SK-N-SH treated with all-trans-retinoic acid at 6 μM for 48 hours (cell line): ENCODE results near the gene NPTX1.
A peak's percentile ranks its signal among the peaks of the same experiment; 100 is the strongest.

Experiments used
- ATAC-seq: fragments of 200-7000 bp; cut with Tn5 transposase; 3 replicates; pipeline ENCODE4 v1.9.1; 2020; ENCODE audit warnings: mild to moderate bottlenecking, moderate library complexity
- ARNTL ChIP-seq: fragments of 450-650 bp; formaldehyde crosslinking; IDR thresholded peaks from 2 replicates; pipeline ENCODE4 v1.5.0; 2020; ENCODE audit warnings: low read depth, mild to moderate bottlenecking, moderate library complexity, borderline replicate concordance
- BACH2 ChIP-seq: fragments of 250-450 bp; sonication (Bioruptor Pico); IDR thresholded peaks from 2 replicates; pipeline ENCODE4 v1.9.0; 2021; ENCODE audit warnings: mild to moderate bottlenecking, borderline replicate concordance
- CSDC2 ChIP-seq: fragments of 250-450 bp; sonication (Bioruptor Pico); IDR thresholded peaks from 2 replicates; pipeline ENCODE4 v1.5.0; 2020; ENCODE audit warnings: mild to moderate bottlenecking, moderate library complexity
- ESRRG ChIP-seq: fragments of 250-450 bp; sonication (Bioruptor Pico); IDR thresholded peaks from 2 replicates; pipeline ENCODE4 v1.6.1; 2021; ENCODE audit warnings: mild to moderate bottlenecking
- GLIS3 ChIP-seq: fragments of 250-450 bp; sonication (Bioruptor Pico); IDR thresholded peaks from 2 replicates; pipeline ENCODE4 v1.5.0; 2020; ENCODE audit warnings: mild to moderate bottlenecking, moderate library complexity
- OSR1 ChIP-seq: fragments of 250-450 bp; sonication (Bioruptor Pico); IDR thresholded peaks from 2 replicates; pipeline ENCODE4 v1.8.0; 2022; ENCODE audit warnings: moderate library complexity, mild to moderate bottlenecking, inconsistent platforms
- PPARA ChIP-seq: fragments of 250-450 bp; sonication (Bioruptor Pico); IDR thresholded peaks from 2 replicates; pipeline ENCODE4 v1.5.0; 2020; ENCODE audit warnings: mild to moderate bottlenecking, borderline replicate concordance
- RARB ChIP-seq: fragments of 250-450 bp; sonication (Bioruptor Pico); IDR thresholded peaks from 2 replicates; pipeline ENCODE4 v1.8.0; 2021; ENCODE audit warnings: mild to moderate bottlenecking, moderate library complexity
- TCF4 ChIP-seq: fragments of 250-450 bp; sonication (Bioruptor Pico); IDR thresholded peaks from 2 replicates; pipeline ENCODE4 v1.8.0; 2021; ENCODE audit warnings: mild to moderate bottlenecking, moderate library complexity, borderline replicate concordance
- TOX ChIP-seq: fragments of 250-450 bp; sonication (Bioruptor Pico); IDR thresholded peaks from 2 replicates; pipeline ENCODE4 v1.8.0; 2021; ENCODE audit warnings: mild to moderate bottlenecking, moderate library complexity, borderline replicate concordance
- ZFP3 ChIP-seq: fragments of 250-450 bp; sonication (Bioruptor Pico); IDR thresholded peaks from 2 replicates; pipeline ENCODE4 v1.5.0; 2020; ENCODE audit warnings: mild to moderate bottlenecking, moderate library complexity
- ZFP30 ChIP-seq: fragments of 450-650 bp; formaldehyde crosslinking; IDR thresholded peaks from 2 replicates; pipeline ENCODE4 v1.5.0; 2022; ENCODE audit warnings: mild to moderate bottlenecking, moderate library complexity
- ZNF565 ChIP-seq: fragments of 450-650 bp; formaldehyde crosslinking; conservative IDR thresholded peaks from 2 replicates; pipeline ENCODE4 v1.5.0; 2020; ENCODE audit warnings: low read depth, mild to moderate bottlenecking, moderate library complexity
- ZNF70 ChIP-seq: fragments of 450-650 bp; formaldehyde crosslinking; IDR thresholded peaks from 2 replicates; pipeline ENCODE4 v1.5.0; 2020; ENCODE audit warnings: mild to moderate bottlenecking, moderate library complexity
- ZNF8 ChIP-seq: fragments of 450-650 bp; formaldehyde crosslinking; IDR thresholded peaks from 2 replicates; pipeline ENCODE4 v1.5.0; 2020; ENCODE audit warnings: mild to moderate bottlenecking, moderate library complexity
- TF ChIP-seq, protein P1 (sequence below): fragments of 250-450 bp; sonication (Bioruptor Pico); IDR thresholded peaks from 2 replicates; pipeline ENCODE4 v1.8.0; 2021; ENCODE audit warnings: low read depth, mild to moderate bottlenecking, moderate library complexity, borderline replicate concordance
- TF ChIP-seq, protein P2 (sequence below): fragments of 250-450 bp; sonication (Bioruptor Pico); IDR thresholded peaks from 2 replicates; pipeline ENCODE4 v1.8.0; 2020; ENCODE audit warnings: mild to moderate bottlenecking, moderate library complexity, borderline replicate concordance
- TF ChIP-seq, protein P3 (sequence below): fragments of 250-450 bp; sonication (Bioruptor Pico); IDR thresholded peaks from 2 replicates; pipeline ENCODE4 v1.5.1; 2020; ENCODE audit warnings: low read depth, mild to moderate bottlenecking, moderate library complexity

The NPTX1 gene

DNA sequence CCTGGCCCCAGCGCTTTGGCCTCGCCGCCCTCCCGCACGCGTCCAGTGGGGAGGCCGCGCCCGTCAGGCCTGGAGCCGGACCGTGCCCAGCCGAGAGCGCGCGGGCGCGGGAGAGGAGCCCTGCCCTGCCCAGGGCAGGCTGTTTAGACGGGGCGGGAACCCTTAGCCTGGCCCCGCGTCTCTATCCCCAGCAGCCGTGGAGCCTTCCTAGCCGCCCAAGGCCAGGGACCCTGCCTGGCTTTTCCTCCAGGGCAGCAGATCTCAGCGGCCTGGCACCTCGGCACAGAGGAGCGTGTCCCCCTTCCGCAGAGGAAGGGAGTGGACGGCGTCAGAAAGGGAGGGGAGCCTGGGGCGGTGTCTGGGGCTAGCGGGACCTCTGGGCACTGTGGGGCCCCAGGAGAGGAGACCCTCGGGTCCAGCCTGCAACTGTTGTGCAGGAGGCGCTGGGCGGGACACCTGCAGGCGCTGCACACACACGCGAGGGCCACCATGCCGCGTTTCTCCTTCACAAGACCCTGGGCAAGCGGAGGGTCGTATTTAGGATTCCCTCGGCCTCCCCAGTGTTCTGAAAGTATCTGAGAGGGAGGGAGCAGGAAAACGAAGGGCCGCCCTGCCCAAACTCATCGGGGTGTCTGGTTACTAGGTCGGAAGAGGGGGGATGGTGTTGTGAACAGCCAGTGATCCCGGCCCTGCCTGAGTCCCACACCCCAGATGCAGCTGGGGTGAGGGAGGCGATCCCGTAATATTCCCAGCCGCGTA, 2.3 kb upstream of the NPTX1 start:
- TF ChIP-seq TOX (CRISPR knock-in tag) (no peak), RARB (no peak), ZNF565 (no peak), OSR1 (CRISPR knock-in tag) (no peak), ESRRG (CRISPR knock-in tag) (no peak), CSDC2 (no peak), ZFP30 (CRISPR knock-in tag) (no peak), ZFP3 (CRISPR knock-in tag) (no peak), ZNF8 (no peak), PPARA (CRISPR knock-in tag) (no peak), ARNTL (CRISPR knock-in tag) (no peak), BACH2 (CRISPR knock-in tag) (no peak)
- TF ChIP-seq, protein P1, sequence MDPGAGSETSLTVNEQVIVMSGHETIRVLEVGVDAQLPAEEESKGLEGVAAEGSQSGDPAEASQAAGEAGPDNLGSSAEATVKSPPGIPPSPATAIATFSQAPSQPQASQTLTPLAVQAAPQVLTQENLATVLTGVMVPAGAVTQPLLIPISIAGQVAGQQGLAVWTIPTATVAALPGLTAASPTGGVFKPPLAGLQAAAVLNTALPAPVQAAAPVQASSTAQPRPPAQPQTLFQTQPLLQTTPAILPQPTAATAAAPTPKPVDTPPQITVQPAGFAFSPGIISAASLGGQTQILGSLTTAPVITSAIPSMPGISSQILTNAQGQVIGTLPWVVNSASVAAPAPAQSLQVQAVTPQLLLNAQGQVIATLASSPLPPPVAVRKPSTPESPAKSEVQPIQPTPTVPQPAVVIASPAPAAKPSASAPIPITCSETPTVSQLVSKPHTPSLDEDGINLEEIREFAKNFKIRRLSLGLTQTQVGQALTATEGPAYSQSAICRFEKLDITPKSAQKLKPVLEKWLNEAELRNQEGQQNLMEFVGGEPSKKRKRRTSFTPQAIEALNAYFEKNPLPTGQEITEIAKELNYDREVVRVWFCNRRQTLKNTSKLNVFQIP (CRISPR knock-in tag): no peak
- TF ChIP-seq, protein P2, sequence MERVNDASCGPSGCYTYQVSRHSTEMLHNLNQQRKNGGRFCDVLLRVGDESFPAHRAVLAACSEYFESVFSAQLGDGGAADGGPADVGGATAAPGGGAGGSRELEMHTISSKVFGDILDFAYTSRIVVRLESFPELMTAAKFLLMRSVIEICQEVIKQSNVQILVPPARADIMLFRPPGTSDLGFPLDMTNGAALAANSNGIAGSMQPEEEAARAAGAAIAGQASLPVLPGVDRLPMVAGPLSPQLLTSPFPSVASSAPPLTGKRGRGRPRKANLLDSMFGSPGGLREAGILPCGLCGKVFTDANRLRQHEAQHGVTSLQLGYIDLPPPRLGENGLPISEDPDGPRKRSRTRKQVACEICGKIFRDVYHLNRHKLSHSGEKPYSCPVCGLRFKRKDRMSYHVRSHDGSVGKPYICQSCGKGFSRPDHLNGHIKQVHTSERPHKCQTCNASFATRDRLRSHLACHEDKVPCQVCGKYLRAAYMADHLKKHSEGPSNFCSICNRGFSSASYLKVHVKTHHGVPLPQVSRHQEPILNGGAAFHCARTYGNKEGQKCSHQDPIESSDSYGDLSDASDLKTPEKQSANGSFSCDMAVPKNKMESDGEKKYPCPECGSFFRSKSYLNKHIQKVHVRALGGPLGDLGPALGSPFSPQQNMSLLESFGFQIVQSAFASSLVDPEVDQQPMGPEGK: no peak
- TF ChIP-seq, protein P3, sequence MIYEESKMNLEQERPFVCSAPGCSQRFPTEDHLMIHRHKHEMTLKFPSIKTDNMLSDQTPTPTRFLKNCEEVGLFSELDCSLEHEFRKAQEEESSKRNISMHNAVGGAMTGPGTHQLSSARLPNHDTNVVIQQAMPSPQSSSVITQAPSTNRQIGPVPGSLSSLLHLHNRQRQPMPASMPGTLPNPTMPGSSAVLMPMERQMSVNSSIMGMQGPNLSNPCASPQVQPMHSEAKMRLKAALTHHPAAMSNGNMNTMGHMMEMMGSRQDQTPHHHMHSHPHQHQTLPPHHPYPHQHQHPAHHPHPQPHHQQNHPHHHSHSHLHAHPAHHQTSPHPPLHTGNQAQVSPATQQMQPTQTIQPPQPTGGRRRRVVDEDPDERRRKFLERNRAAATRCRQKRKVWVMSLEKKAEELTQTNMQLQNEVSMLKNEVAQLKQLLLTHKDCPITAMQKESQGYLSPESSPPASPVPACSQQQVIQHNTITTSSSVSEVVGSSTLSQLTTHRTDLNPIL (CRISPR knock-in tag): no peak
- ATAC-seq: peak; percentile 5; the same call in 2 of the 3 replicates

DNA sequence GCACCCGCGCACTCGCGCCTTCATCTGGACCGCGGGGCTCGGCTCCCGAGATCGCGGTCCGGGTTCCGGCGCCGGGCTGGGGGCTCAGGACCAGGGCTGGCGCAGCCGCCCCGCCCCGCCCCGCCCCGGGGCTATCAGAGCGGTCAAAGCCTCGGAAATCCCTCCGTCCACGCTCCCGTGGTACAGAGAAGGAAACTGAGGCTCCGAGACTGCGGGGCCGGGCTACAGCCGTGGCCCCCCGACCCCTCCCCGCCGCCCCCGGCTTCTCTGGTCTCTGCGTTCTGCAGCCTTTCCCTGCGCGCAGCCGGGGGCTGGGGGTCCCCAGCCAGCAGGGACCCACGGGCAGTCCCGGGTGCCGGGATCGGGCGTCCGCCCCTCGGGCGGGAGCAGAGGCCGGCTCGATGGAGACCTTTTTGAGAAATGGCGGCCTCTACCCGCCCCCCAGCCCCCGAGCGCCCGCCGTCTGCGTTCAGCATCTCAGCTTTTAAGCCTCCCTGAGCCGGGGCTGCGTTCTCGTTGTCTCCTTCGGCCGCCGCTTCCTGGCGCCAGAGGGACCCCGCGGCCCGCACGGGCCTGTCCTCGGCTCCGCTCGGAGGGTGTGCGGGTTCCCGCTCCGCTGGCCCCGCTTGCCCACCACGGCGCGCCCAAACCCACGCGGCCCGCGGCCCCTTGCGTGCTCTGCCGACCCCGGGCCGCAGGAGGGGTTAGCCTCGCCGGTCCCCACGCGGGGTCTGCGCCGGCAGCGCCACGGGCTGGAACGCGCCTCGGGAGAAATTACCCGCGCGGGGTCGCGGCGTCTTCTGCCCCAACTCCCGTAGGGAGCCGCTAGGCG, 1.5 kb upstream of the NPTX1 start:
- TF ChIP-seq OSR1 (CRISPR knock-in tag) (no peak), TCF4 (CRISPR knock-in tag) (no peak), CSDC2 (no peak)
- peak; percentile 76 for ATAC-seq

DNA sequence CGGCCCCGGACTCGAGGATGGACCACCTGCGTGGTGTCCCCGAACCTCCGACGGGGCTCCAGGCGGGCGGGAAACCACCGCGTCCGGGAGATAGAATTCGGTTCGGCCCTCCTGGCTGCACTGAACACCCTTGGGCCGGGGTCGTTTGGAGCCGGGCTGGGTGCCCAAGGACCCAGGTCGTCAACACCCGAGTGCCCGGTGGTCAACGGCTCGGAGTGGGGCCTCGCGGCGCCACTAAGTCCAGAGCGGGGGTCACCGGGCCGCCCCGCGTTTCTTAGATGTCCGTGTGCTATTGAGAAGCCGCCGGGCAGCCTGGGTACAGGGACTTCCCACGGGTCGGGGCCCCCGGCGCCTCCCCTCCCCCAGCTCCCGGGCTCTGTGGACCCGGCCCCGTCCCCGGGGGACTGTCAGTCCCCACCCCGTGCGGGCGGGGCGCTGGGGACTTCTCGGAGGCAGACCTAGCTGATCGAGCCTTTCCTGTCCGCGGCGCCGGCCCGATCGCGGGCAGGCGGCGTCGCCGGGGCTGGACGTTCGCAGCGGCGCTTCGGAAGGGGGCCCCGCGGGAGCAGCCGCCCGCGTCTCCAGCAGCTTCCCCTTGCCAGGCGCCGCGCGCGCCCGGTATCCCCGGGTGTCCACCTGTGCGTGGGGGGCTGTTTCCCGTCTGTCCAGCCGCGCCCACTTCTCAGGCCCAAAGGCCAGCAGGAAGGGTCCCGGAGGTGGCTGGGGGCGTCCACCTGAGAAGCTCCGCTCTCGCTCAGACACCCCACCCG, 655 bp upstream of the NPTX1 start:
- no peak for ATAC-seq
- TF ChIP-seq ZNF8 (no peak), ZNF70 (no peak), TOX (CRISPR knock-in tag) (no peak), ZFP30 (CRISPR knock-in tag) (no peak), GLIS3 (CRISPR knock-in tag) (no peak), ARNTL (CRISPR knock-in tag) (no peak), BACH2 (CRISPR knock-in tag) (no peak)
- TF ChIP-seq, all 23 proteins: peak for 0

DNA sequence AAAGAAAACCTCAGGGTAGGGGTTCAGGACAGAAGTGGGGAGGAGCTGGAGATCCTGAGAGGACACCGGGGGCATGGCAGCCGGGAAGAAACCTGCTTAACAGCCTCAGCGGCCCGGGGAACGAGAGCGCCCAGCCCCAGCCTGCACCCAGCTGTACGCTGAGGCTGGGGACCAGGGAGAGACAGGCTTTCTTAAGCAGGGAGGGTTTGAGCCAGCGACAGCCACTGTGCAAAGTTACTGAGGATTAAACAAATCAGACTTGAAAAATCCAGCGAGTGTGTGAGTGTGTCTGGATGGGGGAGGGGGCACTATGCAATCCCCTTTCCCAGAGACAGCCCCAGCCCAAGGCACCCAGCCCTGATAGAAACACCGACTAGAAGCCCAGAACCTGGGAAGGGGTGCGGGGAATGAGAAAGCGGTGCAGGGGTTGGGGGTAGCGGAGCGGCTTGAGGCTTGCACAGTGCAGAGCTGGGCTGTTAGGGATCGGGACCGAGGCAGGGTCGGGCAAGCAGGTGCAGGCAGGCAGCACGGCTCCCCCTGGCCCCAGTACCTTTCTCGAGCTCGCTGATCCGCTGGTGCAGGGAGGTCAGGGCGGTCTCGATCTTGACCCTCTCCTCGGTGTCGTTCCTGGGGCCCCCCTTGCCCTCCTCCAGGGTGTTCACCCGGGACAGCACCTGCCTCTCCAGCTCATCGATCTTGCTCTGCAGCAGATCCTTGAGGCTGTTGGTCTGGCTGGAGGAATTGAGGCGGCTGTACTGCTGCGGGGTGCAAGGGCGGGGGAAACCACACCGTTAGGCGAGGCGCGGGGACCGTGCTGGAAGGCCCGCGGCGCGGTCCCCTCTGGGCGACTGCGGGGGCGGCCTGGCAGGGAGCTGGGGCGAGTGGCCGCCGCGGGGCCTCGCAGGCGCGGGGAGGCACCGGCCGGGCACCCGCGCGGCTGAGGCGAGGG, 1.2 kb downstream of the NPTX1 start:
- TF ChIP-seq ZNF70 (no peak), ARNTL (CRISPR knock-in tag) (no peak)
- ATAC-seq: peak; percentile 25
